Glutamatergic neuron (in vitro differentiated cells): Measurements from ENCODE around the gene TP53BP1. TPM values are rescaled to one million over a fixed set of nuclear protein-coding genes. Genes with fewer than 3 reads are reported as not detected.

Experiments used
- DNase-seq: peaks from one replicate; pipeline ENCODE4 v3.0.0; 2022
- H3K27ac Mint-ChIP-seq: one replicate; pipeline ENCODE4 v1.8.0; 2020; ENCODE audit warnings: mild to moderate bottlenecking, mixed read lengths, inconsistent platforms; ENCODE audit not compliant: unreplicated experiment
- H3K27me3 Mint-ChIP-seq: one replicate; pipeline ENCODE4 v1.8.0; 2020; ENCODE audit warnings: mild to moderate bottlenecking, moderate library complexity, mixed read lengths, inconsistent platforms; ENCODE audit not compliant: unreplicated experiment
- H3K36me3 Mint-ChIP-seq: one replicate; pipeline ENCODE4 v1.8.0; 2020; ENCODE audit warnings: mild to moderate bottlenecking, mixed read lengths, inconsistent platforms; ENCODE audit not compliant: unreplicated experiment
- H3K4me1 Mint-ChIP-seq: one replicate; pipeline ENCODE4 v1.8.0; 2020; ENCODE audit warnings: mild to moderate bottlenecking, low read depth, mixed read lengths, inconsistent platforms; ENCODE audit not compliant: unreplicated experiment
- H3K4me3 Mint-ChIP-seq: one replicate; pipeline ENCODE4 v1.8.0; 2020; ENCODE audit warnings: mild to moderate bottlenecking, mixed read lengths, inconsistent platforms; ENCODE audit not compliant: unreplicated experiment
- H3K9me3 Mint-ChIP-seq: one replicate; pipeline ENCODE4 v1.8.0; 2020; ENCODE audit warnings: mild to moderate bottlenecking, moderate library complexity, mixed read lengths, inconsistent platforms; ENCODE audit not compliant: unreplicated experiment
- CTCF ChIP-seq: fragments of 200-600 bp; sonication (generic); IDR thresholded peaks from one replicate; pipeline ENCODE4 v1.5.0; 2021; ENCODE audit not compliant: partially characterized antibody, unreplicated experiment
- total RNA-seq: library from RNA; stranded (reverse); fragmentation: NEBNext Ultra II Directional; extraction: Animal tissue kit (Norgen Biotek cat#: 25700); gene quantifications from one replicate; pipeline ENCODE4 v1.2.1, GENCODE V29; 2021; ENCODE audit not compliant: unreplicated experiment

The TP53BP1 gene
- total RNA-seq, 1 donor from 2014 or later: 142 TPM

- Mint-ChIP-seq H3K4me3 (no peak overlapping the region), H3K9me3 (peaks cover 15% of the 10 kb centered on the region), H3K4me1 (peaks cover 20% of the 10 kb centered on the region), H3K27me3 (peaks cover 11% of the 10 kb centered on the region), H3K27ac (peak overlapping the region; percentile 56), H3K36me3 (peaks cover 10% of the 10 kb centered on the region)
- no peak for DNase-seq
- TF ChIP-seq CTCF: no peak
Measured at GRCh38 chr15:43531018-43531670, 38.2 kb upstream of the TP53BP1 start.

- Mint-ChIP-seq H3K4me1 (peaks cover 20% of the 10 kb centered on the region), H3K9me3 (peaks cover 27% of the 10 kb centered on the region), H3K27me3 (peaks cover 15% of the 10 kb centered on the region), H3K4me3 (peak overlapping the region; percentile 42), H3K27ac (peak overlapping the region; percentile 80), H3K36me3 (peaks cover 18% of the 10 kb centered on the region)
- DNase-seq: no peak
- no peak for TF ChIP-seq CTCF
Measured at GRCh38 chr15:43529587-43530345, 36.8 kb upstream of the TP53BP1 start.

GRCh38 chr15:43529141-43529540 lies 36.2 kb upstream of the TP53BP1 start:
- DNase-seq: no peak
- Mint-ChIP-seq H3K4me1 (peaks cover 17% of the 10 kb centered on the region), H3K27me3 (peaks cover 18% of the 10 kb centered on the region), H3K36me3 (peaks cover 22% of the 10 kb centered on the region), H3K27ac (no peak overlapping the region), H3K4me3 (no peak overlapping the region), H3K9me3 (peaks cover 30% of the 10 kb centered on the region)
- TF ChIP-seq CTCF: no peak

GRCh38 chr15:43528542-43529007 lies 35.6 kb upstream of the TP53BP1 start:
- Mint-ChIP-seq H3K4me1 (peaks cover 13% of the 10 kb centered on the region), H3K27me3 (peaks cover 20% of the 10 kb centered on the region), H3K36me3 (peaks cover 28% of the 10 kb centered on the region), H3K9me3 (peaks cover 36% of the 10 kb centered on the region), H3K4me3 (no peak overlapping the region), H3K27ac (no peak overlapping the region)
- DNase-seq: no peak
- TF ChIP-seq CTCF: no peak
